ENCODE measurements around the gene FCRLB. TPM values are rescaled to one million over a fixed set of nuclear protein-coding genes. Genes with fewer than 3 reads are reported as not detected.

The FCRLB gene
- total and polyA plus RNA-seq, 9 of the 15 experiments (the other 6 are each of a cell fraction or from before 2014, with no cell fraction given) = 0.20 to 4.6 (median 1.3) TPM

DNA sequence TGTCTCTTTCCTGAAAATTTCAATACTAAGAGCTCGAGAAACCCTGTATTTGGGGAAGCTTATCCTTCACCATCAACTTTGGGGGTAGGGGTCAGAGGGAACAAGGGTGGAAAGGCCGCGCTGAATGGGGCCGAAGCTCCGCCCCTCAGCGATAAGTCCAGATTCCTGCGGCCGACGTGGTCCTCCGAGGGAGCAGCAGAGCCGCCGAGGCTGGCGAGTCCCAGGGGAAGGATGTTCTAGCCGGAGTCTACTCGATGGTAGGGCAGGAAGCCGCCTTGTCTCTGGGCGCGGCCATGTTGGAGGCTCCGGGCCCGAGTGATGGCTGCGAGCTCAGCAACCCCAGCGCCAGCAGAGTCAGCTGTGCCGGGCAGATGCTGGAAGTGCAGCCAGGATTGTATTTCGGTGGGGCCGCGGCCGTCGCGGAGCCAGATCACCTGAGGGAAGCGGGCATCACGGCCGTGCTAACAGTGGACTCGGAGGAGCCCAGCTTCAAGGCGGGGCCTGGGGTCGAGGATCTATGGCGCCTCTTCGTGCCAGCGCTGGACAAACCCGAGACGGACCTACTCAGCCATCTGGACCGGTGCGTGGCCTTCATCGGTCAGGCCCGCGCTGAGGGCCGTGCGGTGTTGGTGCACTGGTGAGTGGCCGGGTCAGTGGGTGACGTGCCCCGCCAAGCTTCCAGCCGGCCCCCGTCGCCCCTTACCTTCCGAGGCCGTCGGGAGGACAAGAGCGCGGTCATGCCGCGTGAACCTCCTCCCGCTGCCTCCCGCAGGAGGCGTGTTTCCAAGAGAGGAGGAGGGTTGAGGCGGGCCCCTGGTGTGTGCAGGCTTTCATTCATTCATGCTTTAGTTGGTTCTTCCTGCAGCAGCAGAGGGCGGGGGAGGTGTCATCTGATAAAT lies 28.4 kb downstream of the FCRLB start, which contains the start of gene DUSP12 (continued):
- no peak for TF ChIP-seq GTF2F1 (IDR thresholded peaks at IDR 0.05; ENCODE audit: low read depth, low read length)
- TF ChIP-seq NCOA2 (IDR thresholded peaks at IDR 0.05; ENCODE audit: partially characterized antibody in 2 of 2) = no peak
- no peak for TF ChIP-seq NUFIP1 (IDR thresholded peaks at IDR 0.05; ENCODE audit: partially characterized antibody)
- no peak; the same call in none of the 2 replicates for TF ChIP-seq ZNF282 (CRISPR knock-in tag; IDR thresholded peaks at IDR 0.05)
- TF ChIP-seq RBM39 (optimal IDR thresholded peaks at IDR 0.05; ENCODE audit: low read depth, low read length) = no peak
- 0 out of 2 replicates have a peak, but pooled peaks have one; percentile 24 for TF ChIP-seq CHD2 (IDR thresholded peaks at IDR 0.05; ENCODE audit: low read depth, low read length)
- no peak for TF ChIP-seq FOXP1 (CRISPR knock-in tag; IDR thresholded peaks at IDR 0.05)
- peak; percentile 37 to 56; a peak in 3 of 4 replicates for TF ChIP-seq NRF1 (conservative IDR thresholded peaks at IDR 0.05 in 1 of 2, IDR thresholded peaks at IDR 0.05 in 1 of 2)
- TF ChIP-seq DNMT1 (IDR thresholded peaks at IDR 0.05) = no peak
- peak; percentile 57 to 75; a peak in 3 of 4 replicates for TF ChIP-seq RCOR1 (IDR thresholded peaks at IDR 0.05; ENCODE audit: borderline replicate concordance in 1 of 2, low read depth in 2 of 2, low read length in 2 of 2)
- no peak for TF ChIP-seq ATF2 (CRISPR knock-in tag; IDR thresholded peaks at IDR 0.05)
- TF ChIP-seq XRCC3 (IDR thresholded peaks at IDR 0.05) = no peak
- TF ChIP-seq ZNF280B (CRISPR knock-in tag; IDR thresholded peaks at IDR 0.05) = no peak
- TF ChIP-seq PREB (CRISPR knock-in tag; IDR thresholded peaks at IDR 0.05) = no peak
- peak; percentile 80 for TF ChIP-seq HCFC1 (IDR thresholded peaks at IDR 0.05; ENCODE audit: low read depth, low read length)
- no peak for TF ChIP-seq OTX1 (CRISPR knock-in tag; IDR thresholded peaks at IDR 0.05)
- no peak for TF ChIP-seq ZNF830 (CRISPR knock-in tag; IDR thresholded peaks at IDR 0.05)
- TF ChIP-seq RB1 (IDR thresholded peaks at IDR 0.05; ENCODE audit: low read depth) = peak; percentile 44
- TF ChIP-seq ZNF124 (CRISPR knock-in tag; IDR thresholded peaks at IDR 0.05) = no peak
- peak; percentile 75 for TF ChIP-seq TAF9B (IDR thresholded peaks at IDR 0.05; ENCODE audit: partially characterized antibody)
- no peak for TF ChIP-seq ZBTB8A (IDR thresholded peaks at IDR 0.05; ENCODE audit: partially characterized antibody)
- TF ChIP-seq CGGBP1 (CRISPR knock-in tag; IDR thresholded peaks at IDR 0.05) = no peak
- TF ChIP-seq, protein P1, sequence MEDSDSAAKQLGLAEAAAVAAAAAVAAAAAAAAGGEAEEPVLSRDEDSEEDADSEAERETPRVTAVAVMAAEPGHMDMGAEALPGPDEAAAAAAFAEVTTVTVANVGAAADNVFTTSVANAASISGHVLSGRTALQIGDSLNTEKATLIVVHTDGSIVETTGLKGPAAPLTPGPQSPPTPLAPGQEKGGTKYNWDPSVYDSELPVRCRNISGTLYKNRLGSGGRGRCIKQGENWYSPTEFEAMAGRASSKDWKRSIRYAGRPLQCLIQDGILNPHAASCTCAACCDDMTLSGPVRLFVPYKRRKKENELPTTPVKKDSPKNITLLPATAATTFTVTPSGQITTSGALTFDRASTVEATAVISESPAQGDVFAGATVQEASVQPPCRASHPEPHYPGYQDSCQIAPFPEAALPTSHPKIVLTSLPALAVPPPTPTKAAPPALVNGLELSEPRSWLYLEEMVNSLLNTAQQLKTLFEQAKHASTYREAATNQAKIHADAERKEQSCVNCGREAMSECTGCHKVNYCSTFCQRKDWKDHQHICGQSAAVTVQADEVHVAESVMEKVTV (CRISPR knock-in tag; IDR thresholded peaks at IDR 0.05) = no peak
- no peak for TF ChIP-seq SAFB (IDR thresholded peaks at IDR 0.05; ENCODE audit: borderline replicate concordance, low read depth, low read length)

Data from K562 (cell line).